SU-DHL-6 (cell line): ENCODE measurements around the gene FCHO1.

Source experiments
- H2AFZ ChIP-seq: fragments of 200-600 bp; sonication (generic); 2 replicates; pipeline ENCODE4 v1.6.1; 2014; ENCODE audit warnings: low read depth, mild to moderate bottlenecking, moderate library complexity, mixed read lengths, antibody characterized with exemption, low read length; ENCODE audit not compliant: severe bottlenecking
- H3F3A ChIP-seq: fragments of 200-600 bp; shearing (Covaris generic); 2 replicates; pipeline ENCODE4 v1.6.0; 2016; ENCODE audit warnings: antibody characterized with exemption, mild to moderate bottlenecking; ENCODE audit not compliant: insufficient read depth
- H3K27ac ChIP-seq: fragments of 200-600 bp; sonication (generic); 2 replicates; pipeline ENCODE4 v1.5.1; 2016; ENCODE audit warnings: low read depth, mild to moderate bottlenecking, low read length, moderate library complexity, mixed read lengths
- H3K27me3 ChIP-seq: fragments of 200-600 bp; sonication (generic), shearing (Covaris generic); 2 replicates; pipeline ENCODE4 v1.6.0; 2014; ENCODE audit warnings: mild to moderate bottlenecking, low read length
- H3K36me3 ChIP-seq: fragments of 200-600 bp; sonication (generic); 2 replicates; pipeline ENCODE4 v1.6.1; 2014; ENCODE audit warnings: mild to moderate bottlenecking, low read length, mixed read lengths
- H3K4me2 ChIP-seq: fragments of 300-600, 200-600 bp; shearing (Covaris generic), sonication (generic); 2 replicates; pipeline ENCODE4 v1.6.0; 2014; ENCODE audit warnings: low read length, low read depth, mild to moderate bottlenecking; ENCODE audit not compliant: poor library complexity, severe bottlenecking
- H3K4me3 ChIP-seq: fragments of 200-600 bp; sonication (generic); 2 replicates; pipeline ENCODE4 v1.5.1; 2014; ENCODE audit warnings: antibody characterized with exemption, low read length, mild to moderate bottlenecking, mixed read lengths; ENCODE audit not compliant: insufficient read depth, poor library complexity, severe bottlenecking
- H3K79me2 ChIP-seq: fragments of 200-600 bp; sonication (generic); 2 replicates; pipeline ENCODE4 v1.6.1; 2014; ENCODE audit warnings: mild to moderate bottlenecking, low read length, moderate library complexity; ENCODE audit not compliant: insufficient read depth
- H3K9ac ChIP-seq: fragments of 200-600 bp; sonication (generic); 2 replicates; pipeline ENCODE4 v1.7.0; 2014; ENCODE audit warnings: mild to moderate bottlenecking, low read length
- H3K9me2 ChIP-seq: fragments of 200-600 bp; sonication (generic); replicated peaks from 2 replicates; pipeline ENCODE4 v1.6.1; 2014; ENCODE audit warnings: low read length; ENCODE audit not compliant: insufficient read depth
- H3K9me3 ChIP-seq: fragments of 200-600 bp; sonication (generic); 2 replicates; pipeline ENCODE4 v1.6.1; 2014; ENCODE audit warnings: low read length, mixed read lengths; ENCODE audit not compliant: insufficient read depth
- H4K20me1 ChIP-seq: fragments of 200-600 bp; sonication (generic); 2 replicates; pipeline ENCODE4 v1.6.1; 2014; ENCODE audit warnings: low read depth, mild to moderate bottlenecking, antibody characterized with exemption, low read length, moderate library complexity, mixed read lengths
- CTCF ChIP-seq: fragments of 200-600 bp; sonication (generic); IDR thresholded peaks from one replicate; pipeline ENCODE4 v1.5.1; 2017; ENCODE audit warnings: antibody characterized with exemption, mild to moderate bottlenecking, low read length, moderate library complexity; ENCODE audit not compliant: insufficient read depth, poor library complexity, severe bottlenecking
- EZH2phosphoT487 ChIP-seq: fragments of 200-600 bp; sonication (generic), shearing (Covaris generic); conservative IDR thresholded peaks from 2 replicates; pipeline ENCODE4 v1.6.1; 2018; ENCODE audit warnings: mild to moderate bottlenecking, antibody characterized with exemption, low read length, moderate library complexity, mixed read lengths

The FCHO1 gene

DNA sequence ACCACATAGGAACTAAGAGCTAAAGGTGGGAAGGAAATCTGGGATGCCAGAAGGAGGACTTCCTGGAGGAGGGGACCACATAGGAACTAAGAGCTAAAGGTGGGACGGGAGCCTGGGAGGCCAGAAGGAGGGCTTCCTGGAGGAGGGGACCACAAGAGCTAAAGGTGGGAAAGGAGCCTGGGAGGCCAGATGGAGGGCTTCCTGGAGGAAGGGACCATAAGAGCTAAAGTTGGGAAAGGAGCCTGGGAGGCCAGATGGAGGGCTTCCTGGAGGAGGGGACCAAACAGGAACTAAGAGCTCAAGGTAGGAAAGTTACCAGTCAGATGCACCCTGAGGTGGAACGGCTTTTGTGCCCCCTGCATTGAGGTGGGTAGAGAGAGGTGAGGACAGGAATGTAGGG, 9.8 kb upstream of the FCHO1 start:
- no peaks in the 10 kb centered on the region for H3K9me3 ChIP-seq
- H3K4me3 ChIP-seq = no peak overlapping the region
- H3K27me3 ChIP-seq = no peaks in the 10 kb centered on the region
- H3K36me3 ChIP-seq = no peaks in the 10 kb centered on the region
- H3K79me2 ChIP-seq = no peaks in the 10 kb centered on the region
- no peak overlapping the region for H3K9ac ChIP-seq
- no peaks in the 10 kb centered on the region for H3K9me2 ChIP-seq
- no peak overlapping the region for H3K4me2 ChIP-seq
- TF ChIP-seq EZH2phosphoT487 = no peak
- no peak for TF ChIP-seq CTCF
- no peak overlapping the region for H3K27ac ChIP-seq
- no peak overlapping the region for H2AFZ ChIP-seq
- 0 out of 2 replicates have a peak, but pooled peaks cover 3% of the 10 kb centered on the region for H3F3A ChIP-seq
- H4K20me1 ChIP-seq = no peaks in the 10 kb centered on the region

DNA sequence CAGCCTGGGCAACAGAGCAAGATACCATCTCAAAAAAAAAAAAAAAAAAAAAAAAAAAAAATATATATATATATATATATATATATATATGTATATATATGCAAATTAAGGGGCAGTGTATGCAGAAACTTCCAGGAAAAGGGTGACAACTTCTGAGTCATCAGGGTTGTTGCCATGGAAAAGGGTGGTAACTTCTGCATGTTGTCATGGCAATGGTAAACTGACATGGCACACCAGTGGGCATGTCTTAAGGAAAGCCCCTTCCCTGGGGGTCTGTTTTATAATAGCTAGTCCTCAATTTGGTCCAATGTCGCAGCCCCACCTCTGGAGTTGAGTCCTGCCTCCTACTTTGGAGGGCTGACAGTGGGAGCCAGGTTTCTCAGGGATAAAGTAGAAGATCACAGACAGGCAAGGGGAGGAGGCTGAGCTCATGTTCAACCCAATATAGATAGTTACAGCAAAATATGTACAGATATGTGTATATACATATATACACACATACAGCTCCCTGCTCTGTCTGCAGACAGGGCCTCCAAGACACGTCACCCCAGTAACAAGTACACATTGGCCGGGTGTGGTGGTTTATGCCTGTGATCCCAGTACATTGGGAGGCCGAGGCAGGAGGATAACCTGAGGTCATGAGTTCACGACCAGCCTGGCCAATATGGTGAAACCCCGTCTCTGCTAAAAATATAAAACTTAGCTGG, 7.2 kb upstream of the FCHO1 start:
- Histone ChIP-seq H3K79me2 (peaks cover 13% of the 10 kb centered on the region), H2AFZ (no peak overlapping the region), H3K9me3 (no peaks in the 10 kb centered on the region), H3K4me2 (no peak overlapping the region), H3K9ac (no peak overlapping the region), H3K36me3 (no peaks in the 10 kb centered on the region), H4K20me1 (no peaks in the 10 kb centered on the region), H3K27me3 (no peaks in the 10 kb centered on the region), H3F3A (0 out of 2 replicates have a peak, but pooled peaks cover 4% of the 10 kb centered on the region), H3K4me3 (no peak overlapping the region), H3K9me2 (no peaks in the 10 kb centered on the region), H3K27ac (no peak overlapping the region)
- TF ChIP-seq EZH2phosphoT487 (no peak), CTCF (no peak)

DNA sequence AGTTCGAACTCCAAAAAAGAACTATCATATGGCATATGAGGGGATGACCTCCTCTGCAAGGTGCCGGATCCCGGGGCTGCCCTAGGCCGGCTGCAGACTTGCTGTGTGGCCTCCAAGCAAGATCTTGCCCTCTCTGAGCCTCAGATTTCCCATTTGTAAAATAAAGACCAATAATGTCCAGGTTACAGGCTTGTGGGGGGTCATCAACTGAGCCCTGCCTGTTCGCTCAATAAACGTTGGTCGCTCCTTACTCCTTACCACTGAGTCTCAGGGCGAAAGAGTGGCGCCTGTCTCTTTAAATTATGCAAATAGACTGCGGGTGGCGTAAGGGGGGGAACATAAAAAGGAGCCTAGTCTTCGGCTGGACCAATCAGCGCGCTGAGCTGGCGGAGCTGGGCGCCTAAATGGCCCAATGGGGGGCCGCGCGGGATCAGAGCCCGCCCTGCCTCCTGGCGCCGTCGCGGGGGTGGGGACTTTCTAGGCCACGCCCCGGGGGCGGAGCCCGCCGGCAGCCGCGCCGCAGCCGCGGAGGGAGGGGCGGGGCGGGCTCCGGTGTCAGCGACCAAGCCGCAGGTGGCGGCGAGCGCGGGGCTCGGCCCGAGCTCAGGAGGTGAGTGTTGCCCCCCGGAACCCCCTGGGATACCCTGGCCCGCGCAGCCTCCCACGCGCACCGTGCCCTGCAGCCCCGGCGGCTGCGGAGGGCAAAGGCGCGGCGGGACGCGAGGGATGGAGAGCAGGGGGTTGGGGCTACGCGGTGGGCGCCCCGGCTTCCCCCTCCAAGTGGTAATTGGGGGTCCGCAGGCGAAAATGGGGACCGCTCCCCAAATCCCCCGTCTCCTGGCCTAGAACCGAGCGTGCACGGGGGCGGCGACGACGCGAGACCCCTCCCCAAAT, 3.8 kb upstream of the FCHO1 start:
- Histone ChIP-seq H3K4me3 (peak overlapping the region; percentile 73), H3K4me2 (peak overlapping the region; percentile 73), H3K9ac (peak overlapping the region; percentile 67), H3K27me3 (no peaks in the 10 kb centered on the region), H3K79me2 (peaks cover 38% of the 10 kb centered on the region), H3K9me3 (no peaks in the 10 kb centered on the region), H3K27ac (peak overlapping the region; percentile 88), H4K20me1 (no peaks in the 10 kb centered on the region), H3K36me3 (no peaks in the 10 kb centered on the region), H3F3A (peaks cover 28% of the 10 kb centered on the region), H3K9me2 (no peaks in the 10 kb centered on the region), H2AFZ (peak overlapping the region; percentile 85)
- TF ChIP-seq CTCF = no peak
- TF ChIP-seq EZH2phosphoT487 = no peak
